IMR-90 (cell line): ENCODE results near the gene ASF1B. TPM values are rescaled to one million over a fixed set of nuclear protein-coding genes. Genes with fewer than 3 reads are reported as not detected.

ENCODE experiments used
- ATAC-seq: fragments of 200-7000 bp; cut with Tn5 transposase; 2 replicates; pipeline ENCODE4 v1.9.1; 2020; ENCODE audit warnings: low read depth, mild to moderate bottlenecking, moderate library complexity
- BruUV-seq: library from RNA; stranded (reverse); fragments of 400-500 nt; replicated peaks from 2 replicates; lab custom pipeline; 2021; lab: Mats Ljungman, UMichigan
- CTCF ChIA-PET: fragments of 300-600 bp; formaldehyde crosslinking; extraction: SDS; loops from one replicate; lab custom pipeline; 2021; ENCODE audit warnings: antibody characterized with exemption; lab: Yijun Ruan, JAX
- POLR2A ChIA-PET: fragments of 300-600 bp; sonication (Branson Sonifier 250); formaldehyde crosslinking; loops from one replicate; lab custom pipeline; 2022; ENCODE audit warnings: antibody characterized with exemption; ENCODE audit not compliant: unreplicated experiment; lab: Charles Lee
- DNase-seq: peaks from one replicate; pipeline ENCODE4 v3.0.0; 2013
- H2AFZ ChIP-seq: replicated peaks from 2 replicates; pipeline ENCODE3; 2013; ENCODE audit warnings: low read length, mild to moderate bottlenecking; ENCODE audit not compliant: poor library complexity
- H2AK5ac ChIP-seq: 2 replicates; pipeline ENCODE4 v1.6.1; 2013; ENCODE audit warnings: low read depth, low read length, inconsistent platforms
- H2AK9ac ChIP-seq: replicated peaks from 2 replicates; pipeline ENCODE3; 2013; ENCODE audit warnings: mild to moderate bottlenecking, low read depth, low read length, moderate library complexity; ENCODE audit not compliant: poor library complexity
- H2BK120ac ChIP-seq: 2 replicates; pipeline ENCODE4 v1.6.1; 2013; ENCODE audit warnings: low read depth, low read length, inconsistent platforms
- H2BK15ac ChIP-seq: 3 replicates; pipeline ENCODE4 v1.6.1; 2013; ENCODE audit warnings: low read depth, low read length, inconsistent platforms
- H2BK20ac ChIP-seq: 2 replicates; pipeline ENCODE4 v1.6.1; 2013; ENCODE audit warnings: low read depth, mild to moderate bottlenecking, inconsistent platforms, low read length, moderate library complexity
- H2BK5ac ChIP-seq: 2 replicates; pipeline ENCODE4 v1.6.1; 2013; ENCODE audit warnings: mild to moderate bottlenecking, low read depth, low read length, inconsistent platforms; ENCODE audit not compliant: poor library complexity, severe bottlenecking
- H3K14ac ChIP-seq: replicated peaks from 2 replicates; pipeline ENCODE4 v1.6.1; 2013; ENCODE audit warnings: low read depth, low read length, inconsistent platforms
- H3K18ac ChIP-seq: 2 replicates; pipeline ENCODE4 v1.6.1; 2013; ENCODE audit warnings: low read depth, low read length, control low read depth
- H3K23ac ChIP-seq: 2 replicates; pipeline ENCODE4 v1.6.1; 2013; ENCODE audit warnings: low read depth, low read length, inconsistent platforms
- H3K27ac ChIP-seq: 2 replicates; pipeline ENCODE4 v1.5.1; 2013; ENCODE audit warnings: mild to moderate bottlenecking, control low read depth, low read length; ENCODE audit not compliant: insufficient read depth
- H3K27me3 ChIP-seq: 2 replicates; pipeline ENCODE4 v1.6.1; 2013; ENCODE audit warnings: low read length; ENCODE audit not compliant: control insufficient read depth, insufficient read depth
- H3K36me3 ChIP-seq: 2 replicates; pipeline ENCODE4 v1.6.1; 2013; ENCODE audit warnings: low read length, mixed read lengths; ENCODE audit not compliant: control insufficient read depth, insufficient read depth
- H3K4ac ChIP-seq: 2 replicates; pipeline ENCODE4 v1.6.1; 2013; ENCODE audit warnings: low read depth, low read length, inconsistent platforms
- H3K4me1 ChIP-seq: 2 replicates; pipeline ENCODE4 v1.6.1; 2013; ENCODE audit warnings: low read length, mixed read lengths; ENCODE audit not compliant: control insufficient read depth, insufficient read depth
- H3K4me2 ChIP-seq: 2 replicates; pipeline ENCODE4 v1.6.1; 2013; ENCODE audit warnings: low read depth, mild to moderate bottlenecking, control low read depth, low read length, moderate library complexity
- H3K4me3 ChIP-seq: 2 replicates; pipeline ENCODE4 v1.5.1; 2013; ENCODE audit warnings: low read depth, mild to moderate bottlenecking, control low read depth, low read length, moderate library complexity; ENCODE audit not compliant: insufficient read depth
- H3K56ac ChIP-seq: 2 replicates; pipeline ENCODE4 v1.6.1; 2013; ENCODE audit warnings: low read length, inconsistent platforms; ENCODE audit not compliant: insufficient read depth; ENCODE audit errors: extremely low read depth
- H3K79me1 ChIP-seq, 2 experiments: 2 replicates each; pipeline ENCODE4 v1.6.1; 2013; ENCODE audit warnings: low read length in 2 of 2, inconsistent platforms in 1 of 2, low read depth in 1 of 2
- H3K9ac ChIP-seq: 2 replicates; pipeline ENCODE4 v1.6.1; 2013; ENCODE audit warnings: low read depth, low read length, control low read depth
- H3K9me1 ChIP-seq: 2 replicates; pipeline ENCODE4 v1.6.1; 2013; ENCODE audit warnings: low read length, inconsistent platforms; ENCODE audit not compliant: insufficient read depth
- H3K9me3 ChIP-seq: 2 replicates; pipeline ENCODE4 v1.6.1; 2013; ENCODE audit warnings: low read length; ENCODE audit not compliant: control insufficient read depth, insufficient read depth
- H4K20me1 ChIP-seq: 2 replicates; pipeline ENCODE4 v1.6.1; 2013; ENCODE audit warnings: low read length, inconsistent platforms; ENCODE audit not compliant: insufficient read depth
- H4K5ac ChIP-seq: 2 replicates; pipeline ENCODE4 v1.6.1; 2013; ENCODE audit warnings: mild to moderate bottlenecking, low read depth, low read length, control low read depth
- H4K8ac ChIP-seq, 2 experiments: 2 replicates each; pipeline ENCODE4 v1.6.1; 2013; ENCODE audit warnings: low read depth in 2 of 2, low read length in 2 of 2, control low read depth in 1 of 2, inconsistent platforms in 1 of 2
- H4K91ac ChIP-seq: 2 replicates; pipeline ENCODE4 v1.6.1; 2013; ENCODE audit warnings: low read depth, low read length, inconsistent platforms; ENCODE audit not compliant: insufficient read depth
- BHLHE40 ChIP-seq: fragments of 150-350 bp; IDR thresholded peaks from 2 replicates; pipeline ENCODE4 v1.6.1; 2016; ENCODE audit warnings: mild to moderate bottlenecking, low read depth, low read length
- CHD1 ChIP-seq: IDR thresholded peaks from 2 replicates; pipeline ENCODE4 v1.6.1; 2012; ENCODE audit warnings: low read depth, low read length, improper control_type of control experiment
- CTCF ChIP-seq: conservative IDR thresholded peaks from 2 replicates; pipeline ENCODE4 v1.5.1; 2012; ENCODE audit warnings: mild to moderate bottlenecking, low read depth, low read length, improper control_type of control experiment
- ELK1 ChIP-seq: fragments of 150-350 bp; IDR thresholded peaks from 2 replicates; pipeline ENCODE4 v1.6.1; 2016; ENCODE audit warnings: low read depth, mild to moderate bottlenecking, low read length, moderate library complexity, borderline replicate concordance
- RFX5 ChIP-seq: IDR thresholded peaks from 2 replicates; pipeline ENCODE4 v1.8.0; 2012; ENCODE audit warnings: low read depth, mild to moderate bottlenecking, low read length, moderate library complexity
- SMC3 ChIP-seq: fragments of 150-350 bp; IDR thresholded peaks from 2 replicates; pipeline ENCODE4 v1.6.1; 2016; ENCODE audit warnings: low read depth, mild to moderate bottlenecking, antibody characterized with exemption, low read length, moderate library complexity
- USF2 ChIP-seq: fragments of 150-350 bp; IDR thresholded peaks from 2 replicates; pipeline ENCODE4 v1.6.1; 2017; ENCODE audit warnings: mild to moderate bottlenecking, antibody characterized with exemption, low read length, low read depth
- WGBS, 2 experiments: methylation state at CpG; one replicate each; pipeline versions ENCODE4 v1.1.5 to v1.1.7; 2013; ENCODE audit warnings: missing lambda C conversion rate in 2 of 2; ENCODE audit not compliant: insufficient read length in 1 of 2; ENCODE audit errors: extremely low coverage in 2 of 2; 5-methylcytosine and 5-hydroxymethylcytosine counted together
- dilution Hi-C: fragments of 300-500 bp; cut with HindIII; formaldehyde crosslinking; loops from one replicate; pipeline ENCODE4 v1.14.3; 2018; ENCODE audit warnings: low sequenced_read_pairs; ENCODE audit not compliant: unreplicated experiment
- in situ Hi-C: fragments of 300-500 bp; cut with MboI; formaldehyde crosslinking; loops from 3 replicates; pipeline ENCODE4 v1.14.3; 2019; ENCODE audit warnings: low sequenced_read_pairs, inconsistent platforms, mixed read lengths
- intact Hi-C: fragments of 100-400 bp; cut with micrococcal nuclease; formaldehyde crosslinking; loops from 2 replicates; pipeline ENCODE4 v1.10.0; 2022
- polyA plus RNA-seq, 3 experiments: library from polyadenylated mRNA; depleted of rRNA; stranded (reverse); fragments of >200 nt; gene quantifications; 2 replicates each; pipeline ENCODE4 v1.2.3, GENCODE V29; 2012; ENCODE audit warnings: low replicate concordance in 1 of 3
- total RNA-seq: library from RNA; depleted of rRNA; stranded (reverse); fragments of >200 nt; gene quantifications from 2 replicates; pipeline ENCODE4 v1.2.3, GENCODE V29; 2012

The ASF1B gene
- total and polyA plus RNA-seq, 2 of the 4 experiments (the other 2 are of a cell fraction), result 10.4 to 12.1 TPM

GRCh38 chr19:14142262-14143190 lies 6.1 kb upstream of the ASF1B start (continued):
- no peak for TF ChIP-seq CTCF

- no TSS peak for BruUV-seq
- Histone ChIP-seq H3K9ac (no peak overlapping the region), H3K4me2 (no peak overlapping the region), H2BK15ac (no peak overlapping the region), H2AFZ (no peak overlapping the region), H2BK5ac (no peak overlapping the region), H3K27me3 (no peaks in the 10 kb centered on the region), H4K8ac (no peak overlapping the region), H3K79me1 (peaks cover 26 to 38% of the 10 kb centered on the region in 2 experiments), H4K5ac (no peak overlapping the region), H2BK120ac (no peak overlapping the region), H3K27ac (no peak overlapping the region), H3K4ac (no peak overlapping the region), H3K9me1 (peaks cover 2% of the 10 kb centered on the region; the same call in 1 of the 2 replicates), H3K9me3 (no peaks in the 10 kb centered on the region), H3K4me1 (peaks cover 6% of the 10 kb centered on the region), H3K4me3 (no peak overlapping the region), H2AK5ac (no peak overlapping the region), H3K36me3 (no peaks in the 10 kb centered on the region), H3K56ac (no peak overlapping the region), H4K91ac (no peak overlapping the region), H3K14ac (no peak overlapping the region), H2BK20ac (no peak overlapping the region), H2AK9ac (no peak overlapping the region), H3K18ac (no peak overlapping the region), H4K20me1 (peaks cover 9% of the 10 kb centered on the region; the same call in 1 of the 2 replicates), H3K23ac (no peak overlapping the region)
- ChIA-PET CTCF (interaction anchor here (0.6 kb wide), 1 partner anchor 253 kb away, joined by 3 read pairs; no protein-coding TSS in a partner anchor), POLR2A (interaction anchor here (0.7 kb wide), 1 partner anchor 254 kb away, joined by 4 read pairs; no protein-coding TSS in a partner anchor)
- dilution Hi-C loops (no loop called here), intact Hi-C loops (no loop called here), in situ Hi-C loops (no loop called here)
- no peak for ATAC-seq
- DNase-seq, result no peak
- no CpG with 5 or more reads among the region's 8 CpGs for WGBS, 2 experiments
- no peak for TF ChIP-seq SMC3
- TF ChIP-seq RFX5, result no peak
- TF ChIP-seq BHLHE40, result no peak
- no peak for TF ChIP-seq CTCF
- TF ChIP-seq USF2, result no peak
- TF ChIP-seq CHD1, result no peak
- no peak for TF ChIP-seq ELK1
Measured at GRCh38 chr19:14141041-14141440, 4.7 kb upstream of the ASF1B start.
